Measurements from ENCODE around the gene NAP1L4. TPM values are rescaled to one million over a fixed set of nuclear protein-coding genes. Genes with fewer than 3 reads are reported as not detected.

NAP1L4 gene
- total and polyA plus RNA-seq, 9 donors: 54.4 to 136 (median 102) TPM

GRCh38 chr11:3020011-3020410 lies 27.9 kb upstream of the NAP1L4 start:
- Histone ChIP-seq H3K9me3 (no peaks in the 10 kb centered on the region), H3K36me3 (no peaks in the 10 kb centered on the region), H3K4me1 (ENCODE audit: insufficient read depth) (no peaks in the 10 kb centered on the region), H3K27me3 (no peaks in the 10 kb centered on the region), H3K4me3 (no peak overlapping the region), H3K27ac (no peak overlapping the region)
- no peak for TF ChIP-seq POLR2A (IDR thresholded peaks at IDR 0.05)
- intact Hi-C loops (cut with DNase I): no loop called here
- no peak for DNase-seq
- 84 to 88% (median 86%) methylated on average over 11 to 12 of the region's 12 CpGs for WGBS, 3 donors

- no peak for TF ChIP-seq EP300 (IDR thresholded peaks at IDR 0.05)
- TF ChIP-seq POLR2A (IDR thresholded peaks at IDR 0.05): no peak
- no peak for TF ChIP-seq CTCF (IDR thresholded peaks at IDR 0.05)
- WGBS, 3 donors: 83 to 92% (median 83%) methylated on average over 5 of the region's 5 CpGs
- Histone ChIP-seq H3K4me1 (ENCODE audit: insufficient read depth) (no peaks in the 10 kb centered on the region), H3K27ac (no peak overlapping the region), H3K36me3 (no peaks in the 10 kb centered on the region), H3K4me3 (no peak overlapping the region), H3K27me3 (no peaks in the 10 kb centered on the region), H3K9me3 (no peaks in the 10 kb centered on the region)
- DNase-seq: no peak
- intact Hi-C loops (cut with DNase I): no loop called here
Measured at GRCh38 chr11:3018596-3018995, 26.5 kb upstream of the NAP1L4 start.

- intact Hi-C loops (cut with DNase I): no loop called here
- Histone ChIP-seq H3K9me3 (no peaks in the 10 kb centered on the region), H3K4me3 (no peak overlapping the region), H3K36me3 (no peaks in the 10 kb centered on the region), H3K4me1 (ENCODE audit: insufficient read depth) (no peaks in the 10 kb centered on the region), H3K27me3 (no peaks in the 10 kb centered on the region), H3K27ac (no peak overlapping the region)
- no peak for TF ChIP-seq POLR2A (IDR thresholded peaks at IDR 0.05)
- no peak for DNase-seq
- WGBS, 3 donors: 86 to 93% (median 90%) methylated on average over 11 of the region's 11 CpGs
Measured at GRCh38 chr11:3016861-3017260, 24.7 kb upstream of the NAP1L4 start.

- no peak overlapping the region for H3K4me3 ChIP-seq
- intact Hi-C loops (cut with DNase I): no loop called here
- WGBS, 3 donors: 83 to 91% (median 89%) methylated on average over 10 of the region's 10 CpGs
- no peaks in the 10 kb centered on the region for H3K27me3 ChIP-seq
- no peak overlapping the region for H3K27ac ChIP-seq
- no peaks in the 10 kb centered on the region for H3K9me3 ChIP-seq
- no peaks in the 10 kb centered on the region for H3K36me3 ChIP-seq
- TF ChIP-seq CTCF (IDR thresholded peaks at IDR 0.05) (no peak), POLR2A (IDR thresholded peaks at IDR 0.05) (no peak), EP300 (IDR thresholded peaks at IDR 0.05) (no peak)
- H3K4me1 ChIP-seq (ENCODE audit: insufficient read depth): no peaks in the 10 kb centered on the region
- no peak for DNase-seq
Measured at GRCh38 chr11:3015796-3016195, 23.7 kb upstream of the NAP1L4 start.

GRCh38 chr11:3014943-3015342 lies 22.8 kb upstream of the NAP1L4 start:
- H3K4me1 ChIP-seq (ENCODE audit: insufficient read depth): no peaks in the 10 kb centered on the region
- DNase-seq: no peak
- H3K4me3 ChIP-seq: no peak overlapping the region
- H3K27me3 ChIP-seq: no peaks in the 10 kb centered on the region
- H3K27ac ChIP-seq: no peak overlapping the region
- TF ChIP-seq POLR2A (IDR thresholded peaks at IDR 0.05) (no peak), CTCF (IDR thresholded peaks at IDR 0.05) (no peak), EP300 (IDR thresholded peaks at IDR 0.05) (no peak)
- intact Hi-C loops (cut with DNase I): no loop called here
- 72 to 90% (median 86%) methylated on average over 4 of the region's 4 CpGs for WGBS, 3 donors
- H3K36me3 ChIP-seq: no peaks in the 10 kb centered on the region
- H3K9me3 ChIP-seq: no peaks in the 10 kb centered on the region
